ENCODE measurements around the gene LTB4R2.
A peak's percentile ranks its signal among the peaks of the same experiment; 100 is the strongest.

LTB4R2 gene

DNA sequence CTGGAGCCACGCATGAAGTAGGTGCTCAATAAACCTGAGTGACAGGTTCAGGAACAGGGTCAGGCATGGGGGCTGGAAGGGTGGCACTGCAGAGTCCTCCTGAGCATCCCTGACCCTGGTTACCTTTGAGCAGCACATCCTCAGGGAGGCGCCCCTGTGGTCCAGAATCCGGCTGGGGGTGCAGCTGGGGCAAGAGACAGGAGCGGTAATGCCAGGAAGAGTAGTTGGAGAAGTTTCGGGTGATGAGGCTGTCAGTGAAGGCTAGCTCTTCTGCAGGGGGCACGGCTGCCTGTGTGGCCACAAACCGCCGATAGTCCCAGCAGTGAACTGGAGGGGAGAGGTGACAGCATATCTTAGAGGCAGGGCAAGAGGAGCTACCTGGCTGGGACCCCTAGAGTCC is 40.6 kb upstream of the LTB4R2 start:
- TF ChIP-seq, protein P1, sequence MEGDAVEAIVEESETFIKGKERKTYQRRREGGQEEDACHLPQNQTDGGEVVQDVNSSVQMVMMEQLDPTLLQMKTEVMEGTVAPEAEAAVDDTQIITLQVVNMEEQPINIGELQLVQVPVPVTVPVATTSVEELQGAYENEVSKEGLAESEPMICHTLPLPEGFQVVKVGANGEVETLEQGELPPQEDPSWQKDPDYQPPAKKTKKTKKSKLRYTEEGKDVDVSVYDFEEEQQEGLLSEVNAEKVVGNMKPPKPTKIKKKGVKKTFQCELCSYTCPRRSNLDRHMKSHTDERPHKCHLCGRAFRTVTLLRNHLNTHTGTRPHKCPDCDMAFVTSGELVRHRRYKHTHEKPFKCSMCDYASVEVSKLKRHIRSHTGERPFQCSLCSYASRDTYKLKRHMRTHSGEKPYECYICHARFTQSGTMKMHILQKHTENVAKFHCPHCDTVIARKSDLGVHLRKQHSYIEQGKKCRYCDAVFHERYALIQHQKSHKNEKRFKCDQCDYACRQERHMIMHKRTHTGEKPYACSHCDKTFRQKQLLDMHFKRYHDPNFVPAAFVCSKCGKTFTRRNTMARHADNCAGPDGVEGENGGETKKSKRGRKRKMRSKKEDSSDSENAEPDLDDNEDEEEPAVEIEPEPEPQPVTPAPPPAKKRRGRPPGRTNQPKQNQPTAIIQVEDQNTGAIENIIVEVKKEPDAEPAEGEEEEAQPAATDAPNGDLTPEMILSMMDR (IDR thresholded peaks at IDR 0.05; ENCODE audit: insufficient read depth, low read length, poor library complexity, severe bottlenecking) = no peak
- DNase-seq (ENCODE audit: extremely low read depth, insufficient read length) = no peak

DNA sequence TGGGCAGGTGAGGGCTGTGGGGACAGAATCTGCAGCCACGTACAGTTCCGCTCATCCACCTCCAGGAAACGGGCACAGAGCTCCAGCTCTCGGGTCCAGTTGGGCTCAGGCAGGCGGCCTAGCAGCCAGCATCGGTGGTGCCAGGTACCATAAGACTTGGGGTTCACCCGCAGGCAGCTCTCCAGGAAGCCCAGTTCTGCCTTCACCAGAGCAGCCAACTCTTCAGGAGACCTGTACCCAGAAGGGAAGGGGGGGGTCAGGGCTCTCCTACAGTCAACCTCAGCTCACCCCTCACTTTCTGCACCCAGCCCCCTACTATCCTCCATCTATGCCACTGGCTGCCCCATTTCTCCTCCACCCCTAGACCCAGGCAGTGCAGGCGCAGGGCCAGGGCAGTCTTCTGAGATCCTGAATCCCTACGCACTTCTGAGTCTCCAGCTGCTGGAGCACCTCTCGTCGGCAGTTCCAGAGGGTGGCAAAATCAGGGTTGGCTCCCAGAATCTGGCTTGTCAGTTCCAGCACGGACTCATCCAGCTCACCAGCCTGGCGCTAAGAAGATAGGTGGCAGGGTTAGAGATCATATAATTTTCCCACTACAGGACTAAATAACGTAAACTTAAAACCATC is 39.9 kb upstream of the LTB4R2 start:
- no peak for DNase-seq (ENCODE audit: extremely low read depth, insufficient read length)
- Histone ChIP-seq H3K27me3 (replicated peaks; ENCODE audit: control insufficient read depth, insufficient read depth, low read length) (no peaks in the 10 kb centered on the region), H3K4me3 (replicated peaks; ENCODE audit: low read depth, low read length) (peak overlapping the region; percentile 89), H3K36me3 (ENCODE audit: control insufficient read depth, insufficient read depth, low read length) (peaks cover 25% of the 10 kb centered on the region)
- TF ChIP-seq, protein P1 (IDR thresholded peaks at IDR 0.05; ENCODE audit: insufficient read depth, low read length, poor library complexity, severe bottlenecking) = no peak

More for the DNA sequence above, 40.6 kb upstream of the LTB4R2 start:
- H3K27me3 ChIP-seq (replicated peaks; ENCODE audit: control insufficient read depth, insufficient read depth, low read length) = no peaks in the 10 kb centered on the region
- H3K4me3 ChIP-seq (replicated peaks; ENCODE audit: low read depth, low read length) = no peak overlapping the region
- peaks cover 25% of the 10 kb centered on the region for H3K36me3 ChIP-seq (ENCODE audit: control insufficient read depth, insufficient read depth, low read length)

DNA sequence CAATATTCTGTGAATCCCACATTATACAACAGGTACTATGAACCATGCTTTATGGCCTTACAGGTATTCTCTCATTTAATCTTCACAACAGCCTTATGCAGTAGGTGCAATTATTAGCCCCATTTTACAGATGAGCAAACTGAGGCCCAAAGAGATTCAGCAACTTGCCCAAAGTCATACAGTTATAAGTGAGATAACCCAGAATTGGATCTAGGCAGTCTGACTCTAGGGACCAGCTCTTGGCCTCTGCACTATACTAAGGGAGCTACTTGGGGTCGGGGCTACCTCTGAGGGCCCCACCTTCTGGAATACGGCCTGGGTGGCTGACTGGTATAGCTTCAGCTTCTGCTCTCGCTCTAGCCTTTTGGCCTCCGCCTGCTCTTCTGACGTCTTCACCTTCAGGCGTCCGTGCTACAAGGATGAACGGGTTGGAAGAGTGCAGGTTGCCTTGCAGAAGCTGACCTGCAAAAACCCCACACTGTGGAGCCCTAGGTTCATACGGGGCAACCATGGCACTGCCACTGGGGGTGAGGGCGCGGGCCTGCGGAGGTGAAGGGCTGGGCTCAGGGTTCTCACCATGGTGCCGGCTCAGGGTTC is 39.3 kb upstream of the LTB4R2 start:
- no peak for DNase-seq (ENCODE audit: extremely low read depth, insufficient read length)
- Histone ChIP-seq H3K27me3 (replicated peaks; ENCODE audit: control insufficient read depth, insufficient read depth, low read length) (no peaks in the 10 kb centered on the region), H3K36me3 (ENCODE audit: control insufficient read depth, insufficient read depth, low read length) (peaks cover 22% of the 10 kb centered on the region), H3K4me3 (replicated peaks; ENCODE audit: low read depth, low read length) (peak overlapping the region; percentile 89)
- TF ChIP-seq, protein P1 (IDR thresholded peaks at IDR 0.05; ENCODE audit: insufficient read depth, low read length, poor library complexity, severe bottlenecking) = no peak

DNA sequence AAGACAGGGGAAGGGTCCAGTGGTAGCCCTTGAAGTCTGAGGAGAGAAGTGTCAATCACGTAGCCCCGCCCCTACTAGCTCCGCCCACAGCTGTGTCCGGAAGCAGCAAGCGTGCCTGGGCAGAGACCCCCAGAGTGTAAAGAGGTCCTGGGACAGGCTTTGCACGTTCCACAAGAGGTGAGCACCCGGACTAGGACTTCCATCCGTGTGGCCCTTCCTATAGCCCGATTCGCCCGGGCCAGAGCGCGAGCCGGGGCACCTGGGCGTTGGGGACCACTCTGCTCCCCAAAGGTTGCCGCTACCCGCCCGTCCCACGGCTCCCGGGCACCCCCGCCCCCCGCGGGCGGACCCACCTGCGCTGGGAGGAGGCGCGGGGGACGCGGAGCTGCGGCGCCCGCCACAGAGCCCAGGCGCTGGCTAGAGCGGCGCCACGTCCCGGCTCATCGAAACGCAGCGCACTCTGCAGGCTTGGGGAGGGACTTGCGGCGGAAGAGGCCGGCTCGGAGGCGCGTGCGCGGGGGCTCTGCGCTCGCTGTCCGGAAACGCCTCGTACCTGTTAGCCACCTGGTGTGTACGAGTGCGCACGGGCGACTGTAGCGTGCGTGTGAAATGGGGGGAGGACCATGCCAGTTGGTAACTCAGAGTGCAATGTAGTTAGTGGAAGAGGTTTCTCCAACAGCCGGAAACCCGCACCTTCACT is 38.7 kb upstream of the LTB4R2 start, which contains the start of gene RABGGTA:
Gene RABGGTA, minus strand, starts transcription at position 464 of the 700 bp plus-strand sequence. CDS start 482 bp downstream, outside the sequence.
- peak within 1 kb of the TSS; percentile 89 for H3K4me3 ChIP-seq (replicated peaks; ENCODE audit: low read depth, low read length)
- peaks cover 19% of the 10 kb centered on the region for H3K36me3 ChIP-seq (ENCODE audit: control insufficient read depth, insufficient read depth, low read length)
- H3K27me3 ChIP-seq (replicated peaks; ENCODE audit: control insufficient read depth, insufficient read depth, low read length) = no peaks in the 10 kb centered on the region
- TF ChIP-seq, protein P1 (IDR thresholded peaks at IDR 0.05; ENCODE audit: insufficient read depth, low read length, poor library complexity, severe bottlenecking) = peak; percentile 76
- peak; percentile 98 for DNase-seq (ENCODE audit: extremely low read depth, insufficient read length)

DNA sequence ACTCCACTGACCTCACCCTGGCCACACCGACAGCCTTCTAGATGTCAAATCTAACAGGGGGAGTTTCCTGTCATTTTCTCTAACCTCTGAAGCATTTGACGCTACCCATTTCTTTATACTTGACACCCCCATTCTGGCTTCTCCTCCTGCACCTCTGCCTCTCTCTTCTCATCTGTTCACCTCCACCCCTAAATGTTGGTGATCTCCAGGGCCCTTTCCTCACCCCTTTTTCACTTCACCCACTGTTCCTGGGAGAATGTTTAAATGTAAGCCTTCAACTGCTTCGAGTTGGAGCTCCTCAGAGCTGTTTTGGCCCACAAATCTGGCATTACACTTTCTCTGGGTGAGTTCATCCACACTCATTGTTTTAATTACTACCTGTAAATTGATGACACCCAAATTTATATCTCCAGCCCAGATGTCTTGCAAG is 38.1 kb upstream of the LTB4R2 start:
- Histone ChIP-seq H3K4me3 (replicated peaks; ENCODE audit: low read depth, low read length) (peak overlapping the region; percentile 89), H3K27me3 (replicated peaks; ENCODE audit: control insufficient read depth, insufficient read depth, low read length) (no peaks in the 10 kb centered on the region), H3K36me3 (ENCODE audit: control insufficient read depth, insufficient read depth, low read length) (peaks cover 13% of the 10 kb centered on the region)
- DNase-seq (ENCODE audit: extremely low read depth, insufficient read length) = no peak
- TF ChIP-seq, protein P1 (IDR thresholded peaks at IDR 0.05; ENCODE audit: insufficient read depth, low read length, poor library complexity, severe bottlenecking) = no peak
